Measurements from ENCODE around the gene WDR6.

WDR6 gene

GRCh38 chr3:49028673-49029562 is 21.7 kb downstream of the WDR6 start, which contains the start of gene IMPDH2:
IMPDH2 (minus strand) TSS chr3:49029398; CDS start chr3:49029350, 48 bp downstream.
- TF ChIP-seq CTCF (conservative IDR thresholded peaks at IDR 0.05; ENCODE audit: control insufficient read depth, insufficient read depth, low read depth, low read length) = no peak
- H3K4me3 ChIP-seq (ENCODE audit: control insufficient read depth, low read depth, low read length) = peak within 1 kb of the TSS; percentile 93
- DNase-seq (ENCODE audit: low read depth) = peak; percentile 88

GRCh38 chr3:49029563-49029884 is 22.3 kb downstream of the WDR6 start:
- TF ChIP-seq CTCF (conservative IDR thresholded peaks at IDR 0.05; ENCODE audit: control insufficient read depth, insufficient read depth, low read depth, low read length) = no peak
- H3K4me3 ChIP-seq (ENCODE audit: control insufficient read depth, low read depth, low read length) = peak overlapping the region; percentile 93
- no peak for DNase-seq (ENCODE audit: low read depth)

GRCh38 chr3:49030321-49030720 is 23.1 kb downstream of the WDR6 start:
- H3K4me3 ChIP-seq (ENCODE audit: control insufficient read depth, low read depth, low read length) = no peak overlapping the region
- no peak for DNase-seq (ENCODE audit: low read depth)
- TF ChIP-seq CTCF (conservative IDR thresholded peaks at IDR 0.05; ENCODE audit: control insufficient read depth, insufficient read depth, low read depth, low read length) = no peak

GRCh38 chr3:49032646-49033304 is 25.6 kb downstream of the WDR6 start:
- TF ChIP-seq CTCF (conservative IDR thresholded peaks at IDR 0.05; ENCODE audit: control insufficient read depth, insufficient read depth, low read depth, low read length) = no peak
- no peak overlapping the region for H3K4me3 ChIP-seq (ENCODE audit: control insufficient read depth, low read depth, low read length)
- DNase-seq (ENCODE audit: low read depth) = no peak

GRCh38 chr3:49034650-49035049 is 27.5 kb downstream of the WDR6 start:
- H3K4me3 ChIP-seq (ENCODE audit: control insufficient read depth, low read depth, low read length) = no peak overlapping the region
- no peak for DNase-seq (ENCODE audit: low read depth)
- no peak for TF ChIP-seq CTCF (conservative IDR thresholded peaks at IDR 0.05; ENCODE audit: control insufficient read depth, insufficient read depth, low read depth, low read length)

- H3K4me3 ChIP-seq (ENCODE audit: control insufficient read depth, low read depth, low read length) = no peak overlapping the region
- no peak for TF ChIP-seq CTCF (conservative IDR thresholded peaks at IDR 0.05; ENCODE audit: control insufficient read depth, insufficient read depth, low read depth, low read length)
- no peak for DNase-seq (ENCODE audit: low read depth)
These were observed 28.1 kb downstream of the WDR6 start for GRCh38 chr3:49035281-49035680.

Data from fibroblast of mammary gland (primary cell).